HG02970 (cell line): ENCODE measurements around the gene SLC35F6.
"Not testable (repeated sequence)": the region's sequence is repeated elsewhere in the genome, so short reads cannot be mapped to it uniquely, and the experiment has no call there.

Experiments used
- ATAC-seq: cut with Tn5 transposase; IDR thresholded peaks from one replicate; pipeline ENCODE4 v1.9.1; 2021; ENCODE audit warnings: mild to moderate bottlenecking, moderate library complexity, moderate number of reproducible peaks; ENCODE audit not compliant: unreplicated experiment, low FRiP score

SLC35F6 gene

GRCh38 chr2:26730549-26731344 is 33.3 kb upstream of the SLC35F6 start:
- ATAC-seq = no peak

GRCh38 chr2:26731714-26732113 is 32.4 kb upstream of the SLC35F6 start:
- no peak for ATAC-seq

- ATAC-seq = no peak
Measured at GRCh38 chr2:26732446-26732845, 31.6 kb upstream of the SLC35F6 start.

GRCh38 chr2:26733413-26733812 is 30.7 kb upstream of the SLC35F6 start:
- ATAC-seq = no peak

- no peak for ATAC-seq
Measured at GRCh38 chr2:26735097-26735496, 29.0 kb upstream of the SLC35F6 start.

- no peak for ATAC-seq
Measured at GRCh38 chr2:26735883-26736588, 28.0 kb upstream of the SLC35F6 start.

- no peak for ATAC-seq
Measured at GRCh38 chr2:26737221-26737620, 26.9 kb upstream of the SLC35F6 start.

- ATAC-seq = no peak
Measured at GRCh38 chr2:26738481-26738880, 25.6 kb upstream of the SLC35F6 start.

- ATAC-seq = no peak
Measured at GRCh38 chr2:26739514-26739913, 24.6 kb upstream of the SLC35F6 start.

GRCh38 chr2:26740346-26740745 is 23.7 kb upstream of the SLC35F6 start:
- no peak for ATAC-seq

GRCh38 chr2:26740890-26741302 is 23.2 kb upstream of the SLC35F6 start:
- ATAC-seq = no peak

- no peak for ATAC-seq
Measured at GRCh38 chr2:26742048-26742770, 21.9 kb upstream of the SLC35F6 start.

- ATAC-seq = no peak
Measured at GRCh38 chr2:26743852-26744251, 20.2 kb upstream of the SLC35F6 start.

GRCh38 chr2:26744953-26745352 is 19.1 kb upstream of the SLC35F6 start:
- no peak for ATAC-seq

- ATAC-seq = no peak
Measured at GRCh38 chr2:26745609-26746327, 18.3 kb upstream of the SLC35F6 start.

GRCh38 chr2:26746934-26747333 is 17.1 kb upstream of the SLC35F6 start:
- ATAC-seq = no peak

- not testable (repeated sequence) for ATAC-seq
Measured at GRCh38 chr2:26749787-26750420, 14.2 kb upstream of the SLC35F6 start.

GRCh38 chr2:26750467-26750866 is 13.6 kb upstream of the SLC35F6 start:
- not testable (repeated sequence) for ATAC-seq

- ATAC-seq = no peak
Measured at GRCh38 chr2:26752656-26753055, 11.4 kb upstream of the SLC35F6 start.

- ATAC-seq = no peak
Measured at GRCh38 chr2:26754539-26754938, 9.5 kb upstream of the SLC35F6 start.
